Mucosa of rectum (tissue), 2 donors: ENCODE results near the gene CRABP2.

Source experiments
- H3K27ac ChIP-seq, 2 donors: one replicate each; pipeline ENCODE4 v1.7.0; 2013; ENCODE audit warnings: inconsistent platforms in 2 of 2, low read depth in 2 of 2, low read length in 2 of 2
- H3K27me3 ChIP-seq, 2 donors: one replicate each; pipeline ENCODE4 v1.7.0; 2013; ENCODE audit warnings: low read length in 2 of 2; ENCODE audit not compliant: control insufficient read depth in 2 of 2, insufficient read depth in 2 of 2
- H3K36me3 ChIP-seq, 2 donors: one replicate each; pipeline ENCODE4 v1.7.0; 2013; ENCODE audit warnings: low read length in 2 of 2; ENCODE audit not compliant: control insufficient read depth in 2 of 2, insufficient read depth in 2 of 2
- H3K4me1 ChIP-seq, 2 donors: one replicate each; pipeline ENCODE4 v1.7.0; 2013; ENCODE audit warnings: low read length in 2 of 2, mild to moderate bottlenecking in 1 of 2; ENCODE audit not compliant: control insufficient read depth in 2 of 2, insufficient read depth in 2 of 2
- H3K4me3 ChIP-seq, 2 donors: one replicate each; pipeline ENCODE4 v1.7.0; 2013; ENCODE audit warnings: low read length in 2 of 2
- H3K9ac ChIP-seq, 2 donors: one replicate each; pipeline ENCODE4 v1.7.0; 2013; ENCODE audit warnings: low read length in 2 of 2, low read depth in 1 of 2, mild to moderate bottlenecking in 1 of 2
- H3K9me3 ChIP-seq, 2 donors: one replicate each; pipeline ENCODE4 v1.7.0; 2013; ENCODE audit warnings: low read length in 2 of 2; ENCODE audit not compliant: control insufficient read depth in 2 of 2
- donor health status: healthy.
- donor health status: Normal muscosa, but diverticular disease.

CRABP2 gene

DNA sequence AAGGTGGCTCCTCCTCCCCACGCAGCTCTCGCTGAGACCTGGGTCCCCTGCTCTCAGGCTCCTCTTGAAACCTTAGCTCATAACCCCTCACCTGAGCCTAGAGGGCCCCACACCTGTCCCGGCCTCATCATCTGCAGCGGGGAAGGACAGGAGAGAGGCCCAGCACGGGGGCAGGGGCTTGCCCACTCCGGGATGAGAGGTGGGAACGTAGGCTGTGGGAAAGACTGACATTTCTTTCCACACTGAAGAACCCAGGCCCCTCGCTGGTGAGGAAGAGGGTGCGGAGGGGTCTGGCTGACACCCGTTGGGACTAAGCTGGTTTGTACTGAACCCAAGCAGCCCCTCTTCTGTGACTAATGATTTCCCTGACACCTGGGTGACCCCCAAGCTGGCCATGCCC, 14.2 kb downstream of the CRABP2 start:
- Histone ChIP-seq H3K4me1 (peaks cover 0 to 21% of the 10 kb centered on the region in 2 donors), H3K36me3 (no peaks in the 10 kb centered on the region), H3K27ac (no peak overlapping the region), H3K9ac (no peak overlapping the region), H3K27me3 (peaks cover 27 to 34% of the 10 kb centered on the region in 2 donors), H3K9me3 (no peaks in the 10 kb centered on the region), H3K4me3 (no peak overlapping the region)

DNA sequence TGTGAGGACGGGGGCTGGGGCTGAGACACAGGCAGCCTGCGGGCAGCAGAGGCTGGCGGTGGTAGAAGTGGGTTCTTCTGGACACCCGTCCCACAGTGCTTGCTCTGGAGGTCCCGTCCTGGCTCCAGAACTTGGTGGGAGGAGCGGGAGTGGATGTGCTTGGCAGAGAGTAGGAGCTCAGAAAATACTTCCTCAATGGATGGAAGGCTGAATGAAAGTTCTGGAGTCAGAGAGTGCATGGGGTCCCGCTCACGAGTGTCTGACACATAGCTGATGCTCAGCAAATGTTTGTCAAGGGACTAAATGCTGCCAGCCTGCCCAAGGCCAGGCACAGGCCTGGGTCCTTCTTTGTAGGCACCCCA, 14.7 kb downstream of the CRABP2 start:
- Histone ChIP-seq H3K9ac (no peak overlapping the region), H3K27me3 (peaks cover 27 to 34% of the 10 kb centered on the region in 2 donors), H3K36me3 (no peaks in the 10 kb centered on the region), H3K4me3 (no peak overlapping the region), H3K4me1 (peaks cover 0 to 21% of the 10 kb centered on the region in 2 donors), H3K9me3 (no peaks in the 10 kb centered on the region), H3K27ac (no peak overlapping the region)

DNA sequence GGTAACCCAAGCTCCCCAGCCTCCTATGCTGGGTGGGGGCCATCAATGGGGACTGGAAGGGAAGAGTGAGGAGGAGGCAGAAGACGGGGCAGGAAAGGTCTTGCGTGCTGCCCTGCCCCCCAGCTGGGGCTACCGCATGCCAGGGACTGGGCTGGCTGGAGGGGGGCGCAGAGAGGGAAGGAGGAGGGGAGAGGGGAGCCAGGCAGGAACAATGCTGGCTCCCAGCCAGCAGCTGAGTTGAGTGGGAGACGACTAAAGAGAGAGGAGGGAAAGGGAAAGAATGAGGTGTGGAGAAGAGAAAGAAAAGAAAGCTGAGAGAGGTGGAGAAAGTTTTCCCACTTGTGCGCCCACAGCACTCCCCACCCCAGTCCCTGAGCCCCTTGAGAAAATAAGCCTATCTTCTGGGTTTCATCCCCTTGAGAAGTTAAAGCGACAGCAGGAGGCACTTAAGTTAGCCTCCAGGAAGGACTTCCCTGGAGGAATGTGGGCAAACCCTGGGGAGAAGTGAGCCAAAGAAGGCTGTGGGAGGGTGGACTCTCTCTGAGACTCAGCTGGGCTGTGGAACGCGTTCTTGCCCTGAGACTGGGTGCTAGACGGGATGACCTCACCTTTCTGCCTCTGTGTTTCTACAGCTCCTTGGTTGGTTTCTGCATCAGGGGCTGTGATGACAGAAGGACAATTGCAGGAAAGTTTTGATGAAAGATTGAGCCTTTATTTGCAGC, 15.3 kb downstream of the CRABP2 start:
- Histone ChIP-seq H3K4me3 (no peak overlapping the region), H3K27ac (no peak overlapping the region)

DNA sequence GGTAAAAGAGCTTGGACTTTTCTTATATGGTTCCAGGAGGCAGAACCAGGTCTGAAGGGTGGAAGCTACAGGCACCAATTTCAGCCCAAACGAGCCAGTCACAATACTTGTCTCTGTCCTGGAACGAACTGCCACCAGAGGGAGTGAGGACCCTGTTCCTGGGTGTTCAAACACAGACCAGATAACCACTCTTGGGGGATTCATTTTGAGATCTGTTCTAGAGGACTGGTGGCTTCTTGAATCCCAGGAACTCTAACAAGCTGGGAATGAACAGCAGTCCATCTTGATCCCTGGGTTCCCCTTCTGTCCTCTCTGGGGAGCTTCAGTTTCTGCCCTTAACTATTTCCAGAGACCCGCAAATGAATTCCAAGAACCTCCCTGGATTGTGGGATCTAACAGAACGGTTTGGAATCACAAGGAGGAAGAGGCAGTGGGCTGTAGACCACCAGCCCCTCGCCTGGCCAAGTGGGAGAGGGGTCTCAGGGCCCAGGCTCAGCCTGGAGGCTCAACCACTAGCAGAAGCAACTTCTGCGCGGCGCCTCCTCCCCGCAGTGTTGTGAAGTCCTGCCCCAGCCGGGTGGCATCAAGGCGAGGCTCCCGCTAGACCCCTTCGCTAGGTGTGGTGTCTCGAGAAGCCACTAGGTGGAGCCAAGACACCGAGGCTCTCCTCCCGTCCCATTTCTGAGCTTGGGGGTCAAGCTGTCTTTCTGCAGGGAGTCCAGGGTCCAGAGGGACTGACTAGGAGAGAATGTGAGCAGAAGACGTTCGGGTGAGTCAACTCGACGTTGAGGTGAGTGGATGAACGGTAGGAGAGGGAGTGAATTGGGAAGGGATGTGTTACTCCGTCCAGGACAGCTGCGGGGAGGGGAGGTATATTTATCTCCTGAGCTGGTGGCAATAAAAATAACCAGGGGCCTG, 16.1 kb downstream of the CRABP2 start:
- no peak overlapping the region for H3K27ac ChIP-seq
- H3K36me3 ChIP-seq, result no peaks in the 10 kb centered on the region
- H3K9ac ChIP-seq, result no peak overlapping the region
- no peaks in the 10 kb centered on the region for H3K9me3 ChIP-seq
- H3K4me1 ChIP-seq, result peaks cover 0 to 17% of the 10 kb centered on the region in 2 donors
- H3K4me3 ChIP-seq, result peak overlapping the region in 1 of 2 donors; percentile 20
- H3K27me3 ChIP-seq, result peaks cover 29 to 39% of the 10 kb centered on the region in 2 donors

More for the DNA sequence above, 15.3 kb downstream of the CRABP2 start:
- peaks cover 0 to 21% of the 10 kb centered on the region in 2 donors for H3K4me1 ChIP-seq
- no peaks in the 10 kb centered on the region for H3K9me3 ChIP-seq
- no peaks in the 10 kb centered on the region for H3K36me3 ChIP-seq
- H3K27me3 ChIP-seq, result peaks cover 27 to 34% of the 10 kb centered on the region in 2 donors
- no peak overlapping the region for H3K9ac ChIP-seq

DNA sequence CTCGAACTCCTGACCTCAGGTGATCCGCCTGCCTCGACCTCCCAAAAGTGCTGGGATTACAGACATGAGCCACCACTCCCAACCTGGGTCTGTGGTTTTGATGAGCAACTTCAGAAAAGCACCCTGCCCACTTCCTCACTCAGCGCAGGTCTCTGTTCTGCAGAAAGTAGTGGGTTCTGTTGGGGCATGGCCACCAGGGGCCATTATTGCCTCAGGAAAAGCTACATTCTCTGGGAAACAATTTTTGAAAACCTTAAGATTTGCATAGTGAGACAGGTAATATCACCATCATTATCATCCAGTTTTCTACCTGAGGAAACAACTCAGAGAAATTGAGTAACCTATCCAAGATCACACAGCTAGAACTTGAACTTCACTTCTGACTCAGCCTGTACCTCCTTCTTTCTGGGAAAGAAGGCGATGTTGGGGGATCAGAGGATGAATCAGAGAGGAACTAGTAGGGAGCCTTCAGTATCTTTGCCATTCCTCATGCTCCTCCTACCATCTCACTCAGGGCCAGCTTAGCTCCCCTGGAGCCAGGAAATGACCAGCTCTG, 21.1 kb downstream of the CRABP2 start:
- Histone ChIP-seq H3K9ac (no peak overlapping the region), H3K4me1 (no peaks in the 10 kb centered on the region), H3K4me3 (no peak overlapping the region), H3K36me3 (no peaks in the 10 kb centered on the region), H3K9me3 (no peaks in the 10 kb centered on the region), H3K27ac (no peak overlapping the region), H3K27me3 (peaks cover 16 to 19% of the 10 kb centered on the region in 2 donors)

DNA sequence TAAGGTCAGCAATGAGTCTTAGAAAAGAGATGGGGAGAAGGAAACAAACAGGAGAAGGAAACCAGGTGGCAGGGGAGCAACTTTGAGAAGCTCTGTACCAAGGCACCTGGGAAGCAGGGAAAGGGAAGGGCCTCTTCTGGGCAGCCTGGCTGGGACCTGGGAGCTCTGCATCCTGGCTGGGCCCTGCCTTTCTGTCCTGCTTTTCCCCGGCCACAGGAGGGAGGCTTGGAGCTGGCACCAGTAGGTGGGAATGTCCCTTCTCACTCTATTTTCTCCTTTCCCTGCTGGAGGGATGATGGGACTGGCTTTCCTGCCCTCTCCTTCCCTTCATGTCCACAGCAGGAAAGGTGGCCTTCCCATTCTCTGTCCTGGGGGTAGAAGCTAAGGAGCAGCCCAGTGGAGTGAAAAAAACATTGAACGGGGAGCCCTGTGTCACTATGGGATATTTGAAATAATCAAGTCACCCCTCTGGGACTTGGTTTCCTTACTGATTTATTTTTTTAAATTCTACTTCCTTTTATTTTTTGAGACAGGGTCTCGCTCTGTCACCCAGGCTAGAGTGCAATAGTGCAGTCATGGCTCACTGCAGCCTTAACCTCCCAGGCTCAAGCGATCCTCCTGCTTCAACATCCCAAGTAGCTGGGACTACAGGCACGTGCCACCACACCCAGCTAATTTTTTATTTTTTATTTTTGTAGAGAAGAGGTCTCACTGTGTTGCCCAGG, 23.1 kb downstream of the CRABP2 start:
- H3K36me3 ChIP-seq, result no peaks in the 10 kb centered on the region
- no peak overlapping the region for H3K4me3 ChIP-seq
- H3K27ac ChIP-seq, result no peak overlapping the region
- H3K9me3 ChIP-seq, result no peaks in the 10 kb centered on the region
- H3K27me3 ChIP-seq, result peaks cover 30 to 33% of the 10 kb centered on the region in 2 donors
- no peak overlapping the region for H3K9ac ChIP-seq
- H3K4me1 ChIP-seq, result peaks cover 2% of the 10 kb centered on the region in 2 donors

DNA sequence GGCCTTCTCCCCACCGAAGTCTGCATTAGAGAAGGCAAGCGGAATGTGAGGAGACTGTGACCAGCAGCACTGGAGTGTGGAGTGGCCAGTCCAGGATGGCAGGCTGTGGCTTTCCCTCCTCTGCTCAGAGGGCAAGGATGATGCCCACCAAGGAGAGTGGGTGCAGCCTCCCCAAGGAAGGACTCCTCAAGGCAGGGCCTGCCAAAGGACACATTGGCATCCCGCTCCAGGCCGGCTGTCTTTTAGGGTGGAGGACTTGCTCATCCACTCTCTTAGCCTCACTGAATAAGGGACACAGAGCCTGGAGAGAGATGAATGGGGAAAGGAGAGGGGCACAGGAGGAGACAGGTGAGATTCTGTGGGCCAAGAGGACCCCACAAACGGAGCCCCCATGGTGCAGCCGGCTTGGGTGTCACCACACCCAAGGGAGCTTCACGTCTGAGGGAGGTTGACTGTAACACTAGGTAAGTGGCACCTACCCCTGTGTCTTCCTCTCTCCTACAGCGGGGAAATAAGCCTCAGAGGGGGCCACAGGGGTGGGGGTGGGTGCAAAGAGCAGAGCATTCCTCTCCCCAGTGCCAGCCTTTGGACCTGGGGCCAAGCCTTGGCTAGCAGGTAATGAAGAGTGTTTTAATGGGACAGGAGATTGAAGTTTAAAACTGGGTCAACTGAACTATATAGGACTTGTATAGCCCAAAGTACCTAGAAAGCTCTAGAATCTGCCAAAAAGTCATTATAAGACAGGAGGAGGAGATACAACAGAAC, 24.0 kb downstream of the CRABP2 start:
- H3K4me1 ChIP-seq, result peaks cover 4 to 7% of the 10 kb centered on the region in 2 donors
- peaks cover 32 to 35% of the 10 kb centered on the region in 2 donors for H3K27me3 ChIP-seq

DNA sequence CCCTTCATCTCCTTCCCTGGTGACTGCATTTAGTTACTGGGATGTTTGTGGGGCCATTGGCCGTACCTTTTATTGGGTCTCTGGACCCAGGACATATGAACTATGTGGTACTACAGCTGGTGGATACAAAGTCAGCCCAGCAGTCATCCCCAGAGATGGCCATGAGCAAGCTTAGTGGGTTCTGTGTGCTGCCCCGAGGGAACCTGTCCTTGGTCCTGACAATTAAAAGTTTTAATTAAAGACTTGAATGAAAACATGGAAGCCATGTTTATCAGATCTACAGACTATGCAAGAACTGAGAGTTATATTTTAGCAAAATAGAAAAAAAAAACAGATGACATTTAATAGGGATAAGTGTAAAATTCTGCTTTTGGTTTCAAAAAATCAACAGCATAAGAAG, 25.3 kb downstream of the CRABP2 start:
- no peak overlapping the region for H3K4me3 ChIP-seq
- peaks cover 4 to 7% of the 10 kb centered on the region in 2 donors for H3K4me1 ChIP-seq
- no peak overlapping the region for H3K27ac ChIP-seq
- H3K9me3 ChIP-seq, result no peaks in the 10 kb centered on the region
- H3K36me3 ChIP-seq, result no peaks in the 10 kb centered on the region
- no peak overlapping the region for H3K9ac ChIP-seq
- peaks cover 32 to 44% of the 10 kb centered on the region in 2 donors for H3K27me3 ChIP-seq

More for the DNA sequence above, 24.0 kb downstream of the CRABP2 start:
- no peaks in the 10 kb centered on the region for H3K36me3 ChIP-seq
- no peak overlapping the region for H3K4me3 ChIP-seq
- no peak overlapping the region for H3K27ac ChIP-seq
- no peaks in the 10 kb centered on the region for H3K9me3 ChIP-seq
- no peak overlapping the region for H3K9ac ChIP-seq
